ENCODE results near the gene GID4. TPM values are rescaled to one million over a fixed set of nuclear protein-coding genes. Genes with fewer than 3 reads are reported as not detected.

Gene GID4
- total RNA-seq, 3 donors from 2014 or later (not counting 1 experiment from before 2014, with no cell fraction given) = 6.6 to 10.0 (median 6.9) TPM

DNA sequence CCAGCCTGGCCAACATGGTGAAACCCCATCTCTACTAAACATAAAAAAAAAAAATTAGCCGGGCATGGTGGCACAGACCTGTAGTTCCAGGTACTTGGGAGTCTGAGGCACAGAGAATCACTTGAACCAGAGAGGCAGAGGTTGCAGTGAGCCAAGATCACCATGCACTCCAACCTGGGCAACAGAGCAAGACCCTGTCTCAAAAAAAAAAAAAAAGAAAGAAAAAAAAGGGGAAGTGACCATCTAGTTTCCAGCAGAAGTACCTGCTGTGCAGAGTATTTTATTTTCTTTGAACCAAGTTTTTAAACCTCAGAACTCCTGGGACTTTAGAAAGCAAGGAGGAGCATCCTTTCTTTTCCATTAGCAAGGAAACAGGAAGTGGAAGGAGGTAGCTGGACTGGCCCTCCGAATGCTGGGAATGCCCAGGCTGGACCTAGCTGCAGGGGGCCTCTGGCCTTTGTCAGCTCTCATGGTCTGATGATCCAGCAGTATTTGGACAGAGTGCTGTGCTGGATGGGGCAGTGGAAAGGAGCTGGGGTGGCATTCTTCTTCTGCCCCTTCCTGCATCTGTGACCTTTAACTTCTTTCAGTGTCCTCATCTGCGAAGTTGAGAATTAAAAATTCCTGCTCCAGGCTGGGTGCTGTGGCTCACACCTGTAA is 6.6 kb downstream of the GID4 start:
- H3K27ac Mint-ChIP-seq = no peak overlapping the region
- no peak for ATAC-seq
- intact Hi-C loops (cut with micrococcal nuclease) = no loop called here

DNA sequence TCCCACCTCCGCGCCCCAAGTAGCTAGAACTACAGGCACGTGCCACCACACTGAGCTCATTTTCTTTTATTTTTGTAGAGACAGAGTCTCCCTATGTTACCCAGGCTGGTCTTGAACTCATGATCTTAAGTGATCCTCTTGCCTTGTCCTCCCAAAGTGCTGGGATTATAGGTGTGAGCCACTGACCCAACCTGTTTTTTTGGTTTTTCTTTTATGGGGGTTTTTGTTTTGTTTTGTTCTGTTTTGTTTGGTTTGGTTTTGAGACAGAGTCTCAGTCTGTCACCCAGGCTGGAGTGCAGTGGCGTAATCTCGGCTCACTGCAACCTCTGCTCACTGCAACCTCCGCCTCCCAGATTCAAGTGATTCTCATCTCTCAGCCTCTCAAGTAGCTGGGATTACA is 16.4 kb downstream of the GID4 start:
- Histone ChIP-seq H3K27ac (ENCODE audit: low read length) (no peak overlapping the region), H3K4me3 (ENCODE audit: low read length) (no peak overlapping the region), H3K36me3 (ENCODE audit: control insufficient read depth, insufficient read depth, low read length) (peaks cover 29% of the 10 kb centered on the region), H3K4me1 (ENCODE audit: control insufficient read depth, insufficient read depth, low read length) (no peaks in the 10 kb centered on the region), H3K9me3 (ENCODE audit: control insufficient read depth, insufficient read depth, low read length) (no peaks in the 10 kb centered on the region), H3K27me3 (ENCODE audit: control insufficient read depth, insufficient read depth, low read length) (no peaks in the 10 kb centered on the region)
- H3K27ac Mint-ChIP-seq = no peak overlapping the region
- TF ChIP-seq CTCF (IDR thresholded peaks at IDR 0.05) = no peak
- no peaks in the 10 kb centered on the region for H3K27me3 Mint-ChIP-seq (ENCODE audit: low read depth in 2 of 2)
- intact Hi-C loops (cut with micrococcal nuclease) = no loop called here
- H3K9me3 Mint-ChIP-seq = no peaks in the 10 kb centered on the region
- ATAC-seq (no peak), DNase-seq (no peak)
- no peaks in the 10 kb centered on the region for H3K4me1 Mint-ChIP-seq
- H3K36me3 Mint-ChIP-seq = peaks cover 13% of the 10 kb centered on the region
- 100% methylated on average over 6 of the region's 6 CpGs for WGBS (ENCODE audit: insufficient coverage)
- H3K4me3 Mint-ChIP-seq = no peak overlapping the region

More for the DNA sequence above, 6.6 kb downstream of the GID4 start:
- no peak for DNase-seq
- no peaks in the 10 kb centered on the region for H3K9me3 ChIP-seq (ENCODE audit: control insufficient read depth, insufficient read depth, low read length)
- no peak overlapping the region for H3K4me3 ChIP-seq (ENCODE audit: low read length)
- no peak overlapping the region for H3K27ac ChIP-seq (ENCODE audit: low read length)
- H3K4me3 Mint-ChIP-seq = no peak overlapping the region
- H3K27me3 Mint-ChIP-seq (ENCODE audit: low read depth in 2 of 2) = no peaks in the 10 kb centered on the region
- TF ChIP-seq CTCF (IDR thresholded peaks at IDR 0.05) = no peak
- H3K4me1 Mint-ChIP-seq = peaks cover 11 to 16% of the 10 kb centered on the region in 2 donors
- no peaks in the 10 kb centered on the region for H3K36me3 Mint-ChIP-seq
- no peaks in the 10 kb centered on the region for H3K9me3 Mint-ChIP-seq
- 96% methylated on average over 3 of the region's 3 CpGs for WGBS (ENCODE audit: insufficient coverage)
- peaks cover under 1% of the 10 kb centered on the region for H3K4me1 ChIP-seq (ENCODE audit: control insufficient read depth, insufficient read depth, low read length)
- H3K27me3 ChIP-seq (ENCODE audit: control insufficient read depth, insufficient read depth, low read length) = no peaks in the 10 kb centered on the region
- peaks cover 7% of the 10 kb centered on the region for H3K36me3 ChIP-seq (ENCODE audit: control insufficient read depth, insufficient read depth, low read length)

GRCh38 chr17:18056214-18056613 is 17.0 kb downstream of the GID4 start:
- H3K27me3 Mint-ChIP-seq (ENCODE audit: low read depth in 2 of 2) = no peaks in the 10 kb centered on the region
- H3K36me3 Mint-ChIP-seq = peaks cover 13% of the 10 kb centered on the region

More at GRCh38 chr17:18056214-18056613, 17.0 kb downstream of the GID4 start:
- no peak overlapping the region for H3K4me3 Mint-ChIP-seq
- H3K9me3 Mint-ChIP-seq = no peaks in the 10 kb centered on the region
- Histone ChIP-seq H3K27ac (ENCODE audit: low read length) (no peak overlapping the region), H3K27me3 (ENCODE audit: control insufficient read depth, insufficient read depth, low read length) (no peaks in the 10 kb centered on the region), H3K4me3 (ENCODE audit: low read length) (no peak overlapping the region), H3K4me1 (ENCODE audit: control insufficient read depth, insufficient read depth, low read length) (no peaks in the 10 kb centered on the region), H3K36me3 (ENCODE audit: control insufficient read depth, insufficient read depth, low read length) (peaks cover 32% of the 10 kb centered on the region), H3K9me3 (ENCODE audit: control insufficient read depth, insufficient read depth, low read length) (no peaks in the 10 kb centered on the region)
- WGBS (ENCODE audit: insufficient coverage) = 76% methylated on average over 3 of the region's 3 CpGs
- H3K27ac Mint-ChIP-seq = no peak overlapping the region
- no peak for DNase-seq
- no peak for ATAC-seq
- intact Hi-C loops (cut with micrococcal nuclease) = no loop called here
- no peaks in the 10 kb centered on the region for H3K4me1 Mint-ChIP-seq
- no peak for TF ChIP-seq CTCF (IDR thresholded peaks at IDR 0.05)

All from natural killer cell (primary cell).